ENCODE results near the gene HIC2.
"Not testable (repeated sequence)": the region's sequence is repeated elsewhere in the genome, so short reads cannot be mapped to it uniquely, and the experiment has no call there.

Gene HIC2

GRCh38 chr22:21497984-21498383 lies 80.8 kb downstream of the HIC2 start:
- not testable (repeated sequence) for DNase-seq

GRCh38 chr22:21498489-21498888 lies 81.3 kb downstream of the HIC2 start:
- not testable (repeated sequence) for DNase-seq

- not testable (repeated sequence) for DNase-seq
These were observed 82.7 kb downstream of the HIC2 start for GRCh38 chr22:21499623-21500506.

Data from CD4-positive, alpha-beta T cell treated with Interleukin-21 for 1 hour (primary cell).